Ureter (tissue), 1 donor: ENCODE results near the gene SPZ1. TPM values are rescaled to one million over a fixed set of nuclear protein-coding genes. Genes with fewer than 3 reads are reported as not detected.
"Not testable (repeated sequence)": the region's sequence is repeated elsewhere in the genome, so short reads cannot be mapped to it uniquely, and the experiment has no call there.

Experiments
- DNase-seq: peaks from one replicate; pipeline ENCODE4 v3.0.0-alpha.2; 2020; ENCODE audit warnings: low spot score
- total RNA-seq: library from RNA; stranded (reverse); gene quantifications from one replicate; pipeline ENCODE4 v1.2.4, GENCODE V29; 2023
- donor health status: DM: yes; HTN: yes; CAD: no.

Gene SPZ1
- not detected for total RNA-seq

GRCh38 chr5:80319702-80320101, at the start of gene SPZ1:
Gene SPZ1, plus strand, starts transcription at chr5:80320002. Its CDS starts 214 bp downstream, at chr5:80320216.
- DNase-seq: no peak

GRCh38 chr5:80270543-80270942, 49.3 kb upstream of the SPZ1 start:
- DNase-seq: not testable (repeated sequence)

GRCh38 chr5:80275347-80275746, 44.5 kb upstream of the SPZ1 start:
- no peak for DNase-seq

- no peak for DNase-seq
Measured at GRCh38 chr5:80276186-80276585, 43.6 kb upstream of the SPZ1 start.

- DNase-seq: no peak
Measured at GRCh38 chr5:80277191-80277590, 42.6 kb upstream of the SPZ1 start.

GRCh38 chr5:80282054-80282453, 37.7 kb upstream of the SPZ1 start:
- DNase-seq: no peak

- no peak for DNase-seq
Measured at GRCh38 chr5:80283360-80283759, 36.4 kb upstream of the SPZ1 start.

- DNase-seq: no peak
Measured at GRCh38 chr5:80284720-80285119, 35.1 kb upstream of the SPZ1 start.

GRCh38 chr5:80288177-80288576, 31.6 kb upstream of the SPZ1 start:
- DNase-seq: no peak

GRCh38 chr5:80289320-80289719, 30.5 kb upstream of the SPZ1 start:
- no peak for DNase-seq

GRCh38 chr5:80291761-80292160, 28.0 kb upstream of the SPZ1 start:
- no peak for DNase-seq

- DNase-seq: no peak
Measured at GRCh38 chr5:80296121-80296520, 23.7 kb upstream of the SPZ1 start.

GRCh38 chr5:80299601-80300000, 20.2 kb upstream of the SPZ1 start:
- DNase-seq: no peak

- DNase-seq: no peak
Measured at GRCh38 chr5:80300125-80300524, 19.7 kb upstream of the SPZ1 start.

- not testable (repeated sequence) for DNase-seq
Measured at GRCh38 chr5:80300796-80301195, 19.0 kb upstream of the SPZ1 start.

- DNase-seq: not testable (repeated sequence)
Measured at GRCh38 chr5:80301342-80301741, 18.5 kb upstream of the SPZ1 start.

GRCh38 chr5:80302636-80303035, 17.2 kb upstream of the SPZ1 start:
- DNase-seq: no peak

- DNase-seq: no peak
Measured at GRCh38 chr5:80308526-80308925, 11.3 kb upstream of the SPZ1 start.

- DNase-seq: no peak
Measured at GRCh38 chr5:80309871-80310665, 9.7 kb upstream of the SPZ1 start.

- no peak for DNase-seq
Measured at GRCh38 chr5:80315244-80315643, 4.6 kb upstream of the SPZ1 start.

- DNase-seq: no peak
Measured at GRCh38 chr5:80318212-80318611, 1.6 kb upstream of the SPZ1 start.

GRCh38 chr5:80324912-80325311, 5.1 kb downstream of the SPZ1 start:
- DNase-seq: no peak

- no peak for DNase-seq
Measured at GRCh38 chr5:80326468-80326867, 6.7 kb downstream of the SPZ1 start.

GRCh38 chr5:80337379-80337778, 17.6 kb downstream of the SPZ1 start:
- no peak for DNase-seq
